NOMO-1 (cell line): Measurements from ENCODE around the gene MARCHF6.

ENCODE experiments used
- DNase-seq, 2 experiments: peaks; one replicate each; lab custom pipeline; 2025; ENCODE audit not compliant: unreplicated experiment in 2 of 2; lab: John Stamatoyannopoulos, UW

The MARCHF6 gene

GRCh38 chr5:10321882-10322281 lies 31.6 kb upstream of the MARCHF6 start:
- no peak for DNase-seq

DNA sequence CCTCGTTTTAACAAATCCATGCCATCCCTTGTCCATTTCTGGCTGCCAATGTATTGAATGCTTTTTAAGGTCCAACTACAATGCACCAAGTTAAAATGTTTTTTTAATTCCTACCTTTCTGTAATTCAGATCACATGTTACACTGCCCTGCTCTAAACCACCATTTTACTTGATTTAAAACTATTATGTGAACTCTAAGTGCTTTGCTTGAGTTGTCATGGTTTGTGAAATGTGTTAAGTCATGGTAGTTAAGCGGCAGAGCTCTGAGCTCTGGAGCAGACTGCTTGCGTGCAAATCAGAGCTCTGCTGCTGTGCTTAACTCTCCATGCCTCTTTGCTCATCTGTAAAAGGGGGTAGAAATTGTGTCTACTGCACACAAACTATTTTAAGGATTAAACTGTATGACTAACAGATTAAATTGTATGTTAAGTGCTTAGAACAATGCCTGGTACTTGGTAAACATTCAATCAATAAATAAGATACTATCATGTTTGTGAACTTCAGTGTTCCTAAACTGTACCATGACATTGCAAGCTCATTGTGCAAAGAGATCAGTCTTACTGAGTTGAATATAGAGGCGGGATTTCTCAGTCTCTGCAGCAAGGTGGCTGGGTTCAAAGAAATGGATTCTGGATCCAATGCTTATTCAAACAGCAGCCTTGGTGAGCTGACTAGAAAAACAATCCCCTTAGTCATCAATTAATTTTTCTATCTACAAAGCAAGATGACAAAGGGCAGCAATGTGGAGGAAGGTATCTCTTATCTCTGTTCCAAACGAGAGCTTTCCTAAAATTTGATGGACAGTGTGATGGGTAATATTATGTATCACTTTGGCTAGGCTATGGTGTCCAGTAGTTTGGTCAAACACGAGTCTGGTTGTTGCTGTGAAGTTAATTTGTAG lies 29.7 kb upstream of the MARCHF6 start:
- peak; percentile 55 to 76 for DNase-seq

GRCh38 chr5:10324518-10325370 lies 28.8 kb upstream of the MARCHF6 start:
- peak; percentile 88 to 95 for DNase-seq

GRCh38 chr5:10328323-10328722 lies 25.2 kb upstream of the MARCHF6 start:
- no peak for DNase-seq

- no peak for DNase-seq
Observed at GRCh38 chr5:10329446-10329819, 24.1 kb upstream of the MARCHF6 start.

DNA sequence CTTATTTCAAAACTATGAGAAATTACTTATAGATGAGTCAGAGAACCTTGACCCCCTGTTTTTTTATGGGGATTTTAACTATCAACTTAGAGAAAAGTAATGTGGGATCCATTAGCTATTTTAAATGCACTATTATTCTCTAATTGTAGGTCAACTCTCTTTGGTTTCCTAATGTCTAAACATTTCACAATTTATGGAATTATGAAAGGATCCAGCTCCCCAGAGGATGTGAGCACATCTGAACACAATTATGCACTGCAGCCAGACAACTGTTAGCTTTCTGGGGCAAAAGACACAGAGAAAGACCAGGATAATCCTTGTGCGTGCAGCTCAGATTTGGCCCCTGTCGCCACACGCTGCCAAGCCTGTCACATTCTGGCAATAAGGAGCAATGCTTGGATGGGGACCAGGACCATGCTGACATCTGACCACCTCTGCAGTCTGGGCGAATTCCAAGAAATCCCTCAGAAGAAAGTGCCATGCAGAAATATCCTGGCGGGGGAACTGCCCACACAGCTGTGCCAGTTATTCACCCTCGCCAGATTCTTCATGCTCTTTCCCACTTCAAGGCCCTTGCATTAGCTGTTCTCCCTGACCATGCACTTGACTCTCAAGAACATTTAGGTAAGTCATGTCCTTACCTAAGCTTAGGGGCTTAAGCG lies 23.5 kb upstream of the MARCHF6 start:
- no peak for DNase-seq

DNA sequence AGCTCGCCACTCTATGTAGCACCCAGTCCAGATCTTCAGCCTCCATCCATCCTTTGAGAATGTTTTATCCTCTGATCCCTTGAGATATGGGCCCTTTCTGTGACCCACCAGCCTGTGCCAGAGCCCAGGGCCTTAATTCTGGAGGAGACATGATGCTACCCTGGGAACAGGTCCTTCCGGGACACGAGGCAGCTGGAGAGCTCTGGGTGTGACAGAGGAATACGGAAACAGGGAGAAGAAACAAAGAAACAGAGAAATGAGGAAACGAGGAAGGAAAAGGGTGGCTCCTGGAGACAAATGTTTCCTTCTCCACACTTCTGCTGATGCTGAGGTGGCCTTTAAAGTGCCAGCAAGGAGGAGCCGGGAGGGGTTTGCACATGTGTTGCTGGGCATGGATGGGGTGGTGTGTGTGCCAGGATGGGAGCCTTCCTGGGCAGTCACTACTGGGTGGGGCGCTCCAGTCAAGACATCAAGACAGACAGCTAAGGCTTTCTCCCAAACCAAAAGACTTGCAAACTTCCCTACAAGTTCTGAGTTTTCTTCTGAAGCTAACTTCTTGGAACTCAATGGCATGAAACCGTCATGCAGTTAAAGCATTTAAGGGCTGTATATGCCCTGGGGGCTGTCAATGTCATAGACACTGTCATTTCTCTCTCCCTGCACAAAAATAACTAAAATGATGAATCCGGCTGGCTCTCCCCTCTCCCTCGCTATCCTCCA lies 22.8 kb upstream of the MARCHF6 start:
- DNase-seq, result no peak

- DNase-seq, result no peak
Observed at GRCh38 chr5:10331341-10331796, 22.1 kb upstream of the MARCHF6 start.

DNA sequence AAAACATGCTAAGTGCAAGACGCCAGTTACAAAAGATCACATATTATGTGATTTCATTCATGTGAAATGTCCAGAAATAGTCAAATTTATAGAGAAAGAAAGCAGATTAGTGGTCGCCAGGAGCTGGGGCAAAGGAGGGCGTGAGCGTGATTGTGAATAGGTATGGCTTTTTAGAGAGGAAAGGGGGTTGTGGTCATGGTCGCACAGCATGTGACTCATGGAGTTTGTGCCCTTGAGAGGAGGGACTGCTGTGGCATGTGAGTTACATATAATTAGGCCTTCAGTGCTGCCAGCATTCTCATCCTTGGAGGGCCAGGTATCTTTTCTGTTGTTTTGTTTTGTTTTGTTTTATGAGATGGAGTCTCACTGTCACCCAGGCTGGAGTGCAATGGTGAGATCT lies 21.2 kb upstream of the MARCHF6 start:
- DNase-seq, result no peak

GRCh38 chr5:10333154-10334006 lies 20.1 kb upstream of the MARCHF6 start:
- DNase-seq, result peak; percentile 30 to 36

- peak in 1 of 2 experiments; percentile 72 for DNase-seq
Observed at GRCh38 chr5:10334831-10335230, 18.7 kb upstream of the MARCHF6 start.

DNA sequence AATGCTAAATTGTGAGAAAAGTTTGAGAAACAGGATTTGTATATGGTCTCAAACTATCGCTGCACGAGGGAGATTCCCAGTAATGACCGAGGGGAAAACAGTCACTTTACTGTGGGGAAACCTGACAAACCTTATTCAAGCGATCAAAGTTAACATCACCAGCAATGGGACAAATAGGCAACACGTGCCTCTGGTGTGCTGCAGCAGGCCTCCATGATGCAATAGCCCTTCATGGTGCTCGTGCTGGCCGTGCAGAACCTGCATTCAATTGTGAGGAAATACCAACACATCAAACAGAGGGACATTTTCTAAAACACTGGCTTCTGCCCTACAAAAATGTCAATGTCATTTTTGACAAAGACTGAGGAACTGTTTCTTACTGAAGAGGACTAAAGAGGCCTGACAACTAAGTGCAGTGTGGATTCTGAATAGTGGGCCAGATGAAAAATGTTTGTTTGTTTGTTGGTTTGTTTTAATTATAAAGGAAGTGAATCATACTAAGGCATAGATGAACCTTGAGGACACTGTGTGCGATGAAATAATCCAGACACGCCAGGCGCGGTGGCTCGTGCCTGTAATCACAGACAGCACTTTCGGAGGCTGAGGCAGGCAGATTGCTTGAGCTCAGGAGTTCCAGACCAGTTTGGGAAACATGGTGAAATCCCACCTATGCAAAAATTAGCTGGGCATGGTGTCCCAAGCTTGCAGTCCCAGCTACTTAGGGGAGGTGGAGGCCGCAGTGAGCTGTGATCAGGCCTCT lies 17.6 kb upstream of the MARCHF6 start:
- DNase-seq, result no peak

- no peak for DNase-seq
Observed at GRCh38 chr5:10337107-10337506, 16.4 kb upstream of the MARCHF6 start.

- DNase-seq, result no peak
Observed at GRCh38 chr5:10337986-10338385, 15.5 kb upstream of the MARCHF6 start.

DNA sequence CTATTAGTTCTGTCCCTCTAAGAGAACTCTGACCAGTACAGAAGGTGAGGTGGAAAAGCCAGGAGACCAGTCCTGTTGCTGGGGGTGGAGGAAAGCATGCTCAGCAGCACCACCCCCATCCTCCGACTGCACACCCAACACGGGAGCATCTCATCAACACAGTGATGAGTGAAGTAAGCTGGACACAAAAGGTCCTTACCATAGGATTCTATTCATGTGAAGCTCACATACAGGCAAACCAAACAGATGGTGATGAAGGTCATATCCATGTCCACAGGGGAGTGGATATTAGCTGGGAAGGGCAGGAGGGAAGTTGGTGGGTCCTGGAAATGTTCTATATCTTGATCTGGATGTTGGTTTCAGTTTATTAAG lies 14.8 kb upstream of the MARCHF6 start:
- DNase-seq, result no peak

GRCh38 chr5:10339058-10339811 lies 14.3 kb upstream of the MARCHF6 start:
- no peak for DNase-seq

- DNase-seq, result no peak
Observed at GRCh38 chr5:10339958-10340357, 13.5 kb upstream of the MARCHF6 start.

DNA sequence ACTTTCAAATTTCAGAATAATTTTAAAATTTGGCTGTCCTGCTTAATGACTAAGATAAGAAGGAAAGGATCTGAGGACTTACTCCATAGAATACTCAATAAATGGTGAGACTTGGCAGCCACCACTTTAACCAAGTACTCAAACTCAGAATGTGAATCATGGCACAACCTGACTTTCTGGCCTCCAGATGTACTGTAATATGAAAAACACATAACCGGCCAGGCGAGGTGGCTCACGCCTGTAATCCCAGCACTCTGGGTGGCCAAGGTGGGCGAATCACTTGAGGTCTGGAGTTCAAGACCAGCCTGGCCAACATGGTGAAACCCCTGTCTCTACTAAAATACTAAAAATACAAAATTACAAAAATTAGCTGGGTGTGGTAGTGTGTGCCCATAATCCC lies 10.0 kb upstream of the MARCHF6 start:
- no peak for DNase-seq
